Stimulated activated memory B cell treated with anti-CD40 and anti-IgM and Interleukin-4, amounts not matched to agents 10 μg/mL and 1 μg/mL and 100 μg/mL, for 72 hours (primary cell): Measurements from ENCODE around the gene ARHGAP11B.
"Not testable (repeated sequence)": the region's sequence is repeated elsewhere in the genome, so short reads cannot be mapped to it uniquely, and the experiment has no call there.

ENCODE experiments used
- ATAC-seq: fragments of 150-1000 bp; cut with Tn5 transposase; 2 replicates; pipeline ENCODE4 v1.10.0; 2021
- H3K27ac Mint-ChIP-seq: one replicate; pipeline ENCODE4 v1.8.0; 2022; ENCODE audit warnings: mild to moderate bottlenecking, mixed read lengths
- H3K27me3 Mint-ChIP-seq: one replicate; pipeline ENCODE4 v1.8.0; 2022; ENCODE audit warnings: mixed read lengths
- H3K36me3 Mint-ChIP-seq: one replicate; pipeline ENCODE4 v1.8.0; 2022; ENCODE audit warnings: mixed read lengths
- H3K4me1 Mint-ChIP-seq: one replicate; pipeline ENCODE4 v1.8.0; 2022; ENCODE audit warnings: mixed read lengths
- H3K4me3 Mint-ChIP-seq: one replicate; pipeline ENCODE4 v1.8.0; 2022; ENCODE audit warnings: mild to moderate bottlenecking, moderate library complexity, mixed read lengths
- H3K9me3 Mint-ChIP-seq: one replicate; pipeline ENCODE4 v1.8.0; 2022; ENCODE audit warnings: mixed read lengths

ARHGAP11B gene

GRCh38 chr15:30675891-30676290 lies 50.0 kb downstream of the ARHGAP11B start:
- H3K36me3 Mint-ChIP-seq, ATAC-seq, H3K9me3 Mint-ChIP-seq, H3K27me3 Mint-ChIP-seq, H3K4me1 Mint-ChIP-seq, H3K4me3 Mint-ChIP-seq, H3K27ac Mint-ChIP-seq: not testable (repeated sequence)

GRCh38 chr15:30680997-30681396 lies 55.1 kb downstream of the ARHGAP11B start:
- ATAC-seq, H3K27me3 Mint-ChIP-seq, H3K4me1 Mint-ChIP-seq, H3K36me3 Mint-ChIP-seq, H3K9me3 Mint-ChIP-seq, H3K27ac Mint-ChIP-seq, H3K4me3 Mint-ChIP-seq: not testable (repeated sequence)

GRCh38 chr15:30685709-30686285 lies 59.9 kb downstream of the ARHGAP11B start:
- H3K36me3 Mint-ChIP-seq, H3K4me1 Mint-ChIP-seq, H3K4me3 Mint-ChIP-seq, H3K9me3 Mint-ChIP-seq, H3K27me3 Mint-ChIP-seq, H3K27ac Mint-ChIP-seq, ATAC-seq: not testable (repeated sequence)

GRCh38 chr15:30686651-30687050 lies 60.7 kb downstream of the ARHGAP11B start:
- not testable (repeated sequence) for H3K36me3 Mint-ChIP-seq, H3K9me3 Mint-ChIP-seq, ATAC-seq, H3K27me3 Mint-ChIP-seq, H3K4me3 Mint-ChIP-seq, H3K4me1 Mint-ChIP-seq, H3K27ac Mint-ChIP-seq
